MCF 10A (cell line): ENCODE data around the gene UGT1A5. TPM values are rescaled to one million over a fixed set of nuclear protein-coding genes. Genes with fewer than 3 reads are reported as not detected.

Experiments used
- BruUV-seq: library from RNA; stranded (reverse); fragments of 400-500 nt; replicated peaks from 2 replicates; lab custom pipeline; 2021; lab: Mats Ljungman, UMichigan
- CTCF ChIA-PET: fragments of 300-600 bp; sonication (Branson Sonifier 250); formaldehyde crosslinking; extraction: SDS; loops from one replicate; lab custom pipeline; 2021; ENCODE audit warnings: antibody characterized with exemption, inconsistent platforms; lab: Yijun Ruan, JAX
- POLR2A ChIA-PET: fragments of 300-600, 350-650 bp; sonication (Branson Sonifier 250); formaldehyde crosslinking; extraction: SDS; loops from one replicate; lab custom pipeline; 2020; ENCODE audit warnings: antibody characterized with exemption, inconsistent platforms; lab: Yijun Ruan, JAX
- DNase-seq: peaks from one replicate; pipeline ENCODE4 v3.0.0-alpha.2; 2018; ENCODE audit not compliant: unreplicated experiment
- H3K27ac Mint-ChIP-seq: one replicate; pipeline ENCODE4 v1.8.0; 2022; ENCODE audit warnings: mild to moderate bottlenecking, low read depth, mixed read lengths; ENCODE audit not compliant: unreplicated experiment
- H3K27me3 Mint-ChIP-seq: one replicate; pipeline ENCODE4 v1.8.0; 2022; ENCODE audit warnings: mixed read lengths; ENCODE audit not compliant: insufficient read depth, unreplicated experiment
- H3K36me3 Mint-ChIP-seq: one replicate; pipeline ENCODE4 v1.8.0; 2022; ENCODE audit warnings: mild to moderate bottlenecking, moderate library complexity, mixed read lengths; ENCODE audit not compliant: insufficient read depth, unreplicated experiment
- H3K4me1 Mint-ChIP-seq: one replicate; pipeline ENCODE4 v1.8.0; 2022; ENCODE audit warnings: mixed read lengths; ENCODE audit not compliant: insufficient read depth, unreplicated experiment
- H3K4me3 Mint-ChIP-seq: one replicate; pipeline ENCODE4 v1.8.0; 2022; ENCODE audit warnings: mild to moderate bottlenecking, moderate library complexity, mixed read lengths; ENCODE audit not compliant: unreplicated experiment
- H3K9me3 Mint-ChIP-seq: one replicate; pipeline ENCODE4 v1.8.0; 2022; ENCODE audit warnings: mixed read lengths; ENCODE audit not compliant: unreplicated experiment
- intact Hi-C: fragments of 100-400 bp; cut with micrococcal nuclease; formaldehyde crosslinking; loops from 2 replicates; pipeline ENCODE4 v1.14.1; 2022
- total RNA-seq: library from RNA; stranded (reverse); gene quantifications from 2 replicates; pipeline ENCODE4 v1.2.3, GENCODE V29; 2022
- TF ChIP-seq, protein P1 (sequence below): fragments of 200-600 bp; IDR thresholded peaks from one replicate; pipeline ENCODE4 v1.8.0; 2022; ENCODE audit warnings: antibody characterized with exemption, mild to moderate bottlenecking; ENCODE audit not compliant: unreplicated experiment

The UGT1A5 gene
- total RNA-seq, 1 experiment from 2014 or later, result not detected

DNA sequence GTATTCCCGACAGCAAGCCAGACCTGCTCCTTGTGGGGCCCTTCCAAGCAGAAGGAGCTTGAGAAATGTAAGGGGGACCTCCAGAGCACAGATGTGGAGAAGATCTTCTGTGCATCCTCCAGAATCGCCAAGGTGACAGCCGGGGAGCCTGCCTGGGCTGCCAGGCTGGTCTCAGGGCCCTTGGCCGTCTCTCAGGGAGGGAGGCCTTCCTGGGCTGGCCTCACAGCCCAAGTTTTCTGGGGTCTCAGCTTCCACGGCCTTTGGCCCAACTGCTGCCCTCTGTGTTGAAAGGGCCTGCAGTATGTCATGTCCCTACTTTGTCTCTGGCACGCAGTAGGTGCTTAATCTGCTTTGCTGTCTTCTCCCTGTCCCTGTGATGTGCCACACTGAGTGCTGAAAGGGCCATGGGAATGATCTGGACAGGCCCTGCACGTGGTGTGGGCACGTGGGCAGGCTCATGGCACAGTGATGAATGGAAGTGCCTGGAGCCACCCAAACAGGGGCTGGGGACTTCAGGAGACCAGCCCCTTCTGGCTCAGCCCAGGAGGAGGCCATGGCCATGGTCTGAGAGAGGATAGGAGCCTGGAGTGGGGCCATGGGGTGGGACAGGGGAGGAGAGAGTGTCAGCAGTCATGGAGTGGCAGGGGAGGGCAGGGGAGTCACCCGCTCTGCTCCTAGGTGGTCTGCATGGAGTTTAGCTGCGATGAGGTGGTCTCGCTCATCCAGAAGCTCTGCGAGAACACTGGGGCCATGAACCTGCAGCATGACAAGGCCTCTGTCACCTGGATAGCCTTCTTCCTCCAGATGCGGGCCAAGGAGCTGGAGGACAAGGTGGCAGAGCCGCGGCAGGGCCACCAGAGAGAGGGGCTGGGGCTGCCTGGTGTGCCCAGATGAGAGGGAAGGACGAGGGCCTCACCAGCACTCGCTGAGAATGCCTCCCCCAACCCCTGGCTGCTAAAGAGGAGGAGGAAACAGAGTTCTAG lies 106.2 kb downstream of the UGT1A5 start:
- POLR2A ChIA-PET, result interaction anchor here (0.6 kb wide), 1 partner anchor 494 kb away, joined by 4 read pairs; no protein-coding TSS in a partner anchor
- no peaks in the 10 kb centered on the region for H3K27me3 Mint-ChIP-seq
- BruUV-seq, result no TSS peak
- TF ChIP-seq, protein P1, sequence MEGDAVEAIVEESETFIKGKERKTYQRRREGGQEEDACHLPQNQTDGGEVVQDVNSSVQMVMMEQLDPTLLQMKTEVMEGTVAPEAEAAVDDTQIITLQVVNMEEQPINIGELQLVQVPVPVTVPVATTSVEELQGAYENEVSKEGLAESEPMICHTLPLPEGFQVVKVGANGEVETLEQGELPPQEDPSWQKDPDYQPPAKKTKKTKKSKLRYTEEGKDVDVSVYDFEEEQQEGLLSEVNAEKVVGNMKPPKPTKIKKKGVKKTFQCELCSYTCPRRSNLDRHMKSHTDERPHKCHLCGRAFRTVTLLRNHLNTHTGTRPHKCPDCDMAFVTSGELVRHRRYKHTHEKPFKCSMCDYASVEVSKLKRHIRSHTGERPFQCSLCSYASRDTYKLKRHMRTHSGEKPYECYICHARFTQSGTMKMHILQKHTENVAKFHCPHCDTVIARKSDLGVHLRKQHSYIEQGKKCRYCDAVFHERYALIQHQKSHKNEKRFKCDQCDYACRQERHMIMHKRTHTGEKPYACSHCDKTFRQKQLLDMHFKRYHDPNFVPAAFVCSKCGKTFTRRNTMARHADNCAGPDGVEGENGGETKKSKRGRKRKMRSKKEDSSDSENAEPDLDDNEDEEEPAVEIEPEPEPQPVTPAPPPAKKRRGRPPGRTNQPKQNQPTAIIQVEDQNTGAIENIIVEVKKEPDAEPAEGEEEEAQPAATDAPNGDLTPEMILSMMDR, result no peak
- no peak overlapping the region for H3K27ac Mint-ChIP-seq
- H3K9me3 Mint-ChIP-seq, result no peaks in the 10 kb centered on the region
- CTCF ChIA-PET, result interaction anchor here (0.6 kb wide), 2 partner anchors 678 to 757 kb away, joined by 3 read pairs; partner anchors contain the start of gene ARL4C
- H3K36me3 Mint-ChIP-seq, result no peaks in the 10 kb centered on the region
- DNase-seq, result no peak
- no peak overlapping the region for H3K4me3 Mint-ChIP-seq
- intact Hi-C loops, result no loop called here
- no peaks in the 10 kb centered on the region for H3K4me1 Mint-ChIP-seq

- intact Hi-C loops, result no loop called here
- Mint-ChIP-seq H3K9me3 (no peaks in the 10 kb centered on the region), H3K36me3 (no peaks in the 10 kb centered on the region), H3K27ac (no peak overlapping the region), H3K4me1 (no peaks in the 10 kb centered on the region), H3K4me3 (no peak overlapping the region), H3K27me3 (no peaks in the 10 kb centered on the region)
- DNase-seq, result no peak
- BruUV-seq, result no TSS peak
- TF ChIP-seq, protein P1, result no peak
- POLR2A ChIA-PET, result interaction anchor here (0.7 kb wide), 1 partner anchor 73 kb away, joined by 3 read pairs; no protein-coding TSS in a partner anchor
- CTCF ChIA-PET, result interaction anchor here (0.5 kb wide), 1 partner anchor 602 kb away, joined by 3 read pairs; no protein-coding TSS in a partner anchor
Measured at GRCh38 chr2:233819884-233820773, 107.4 kb downstream of the UGT1A5 start.

- intact Hi-C loops, result no loop called here
- no TSS peak for BruUV-seq
- no peak overlapping the region for H3K27ac Mint-ChIP-seq
- no peaks in the 10 kb centered on the region for H3K4me1 Mint-ChIP-seq
- H3K36me3 Mint-ChIP-seq, result no peaks in the 10 kb centered on the region
- no peak for DNase-seq
- H3K9me3 Mint-ChIP-seq, result no peaks in the 10 kb centered on the region
- TF ChIP-seq, protein P1, result no peak
- POLR2A ChIA-PET, result interaction anchor here (0.7 kb wide), 1 partner anchor 73 kb away, joined by 3 read pairs; no protein-coding TSS in a partner anchor
- H3K4me3 Mint-ChIP-seq, result no peak overlapping the region
- H3K27me3 Mint-ChIP-seq, result no peaks in the 10 kb centered on the region
- CTCF ChIA-PET, result no interaction called here
Measured at GRCh38 chr2:233820774-233821105, 108.0 kb downstream of the UGT1A5 start.
